ENCODE data around the gene MRPL42. TPM values are rescaled to one million over a fixed set of nuclear protein-coding genes. Genes with fewer than 3 reads are reported as not detected.
"Not testable (repeated sequence)": the region's sequence is repeated elsewhere in the genome, so short reads cannot be mapped to it uniquely, and the experiment has no call there.

MRPL42 gene
- total and polyA plus RNA-seq, 10 donors: 17.9 to 56.8 (median 44.2) TPM

GRCh38 chr12:93550748-93551611 is 83.7 kb downstream of the MRPL42 start:
- H3K27ac ChIP-seq: no peak overlapping the region
- intact Hi-C loops (cut with DNase I; ENCODE audit: low total_unique reads): no loop called here
- no peaks in the 10 kb centered on the region for H3K4me1 ChIP-seq
- H3K4me3 ChIP-seq: no peak overlapping the region
- TF ChIP-seq POLR2A (IDR thresholded peaks at IDR 0.05) (no peak), POLR2AphosphoS5 (IDR thresholded peaks at IDR 0.05) (no peak), CTCF (IDR thresholded peaks at IDR 0.05 in 8 of 11, conservative IDR thresholded peaks at IDR 0.05 in 3 of 11) (no peak)
- no peaks in the 10 kb centered on the region for H3K36me3 ChIP-seq
- no peaks in the 10 kb centered on the region for H3K9me3 ChIP-seq
- 78 to 90% (median 86%) methylated on average over 11 of the region's 11 CpGs for WGBS, 5 donors
- H3K27me3 ChIP-seq (replicated peaks in 1 of 7): no peaks in the 10 kb centered on the region
- DNase-seq: no peak

GRCh38 chr12:93552427-93552826 is 85.1 kb downstream of the MRPL42 start:
- WGBS, 5 donors: 77 to 89% (median 80%) methylated on average over 4 of the region's 4 CpGs
- intact Hi-C loops (cut with DNase I; ENCODE audit: low total_unique reads): no loop called here
- no peak for DNase-seq
- Histone ChIP-seq H3K27ac (no peak overlapping the region), H3K27me3 (replicated peaks in 1 of 7) (no peaks in the 10 kb centered on the region), H3K36me3 (no peaks in the 10 kb centered on the region), H3K9me3 (peaks cover 0 to 2% (median 0%) of the 10 kb centered on the region in 8 donors), H3K4me1 (no peaks in the 10 kb centered on the region), H3K4me3 (no peak overlapping the region)
- TF ChIP-seq POLR2AphosphoS5 (IDR thresholded peaks at IDR 0.05): no peak
- no peak for TF ChIP-seq CTCF (IDR thresholded peaks at IDR 0.05 in 8 of 11, conservative IDR thresholded peaks at IDR 0.05 in 3 of 11)

GRCh38 chr12:93557879-93558278 is 90.6 kb downstream of the MRPL42 start:
- intact Hi-C loops (cut with DNase I; ENCODE audit: low total_unique reads); DNase-seq; H3K4me3 ChIP-seq; H3K27me3 ChIP-seq (replicated peaks in 1 of 7); H3K27ac ChIP-seq; H3K36me3 ChIP-seq; H3K4me1 ChIP-seq: not testable (repeated sequence)
- peaks cover 3 to 31% (median 20%) of the 10 kb centered on the region in 8 donors for H3K9me3 ChIP-seq

- peaks cover 3 to 31% (median 20%) of the 10 kb centered on the region in 8 donors for H3K9me3 ChIP-seq
- H3K27ac ChIP-seq; intact Hi-C loops (cut with DNase I; ENCODE audit: low total_unique reads); H3K36me3 ChIP-seq; H3K27me3 ChIP-seq (replicated peaks in 1 of 7); DNase-seq; H3K4me1 ChIP-seq; H3K4me3 ChIP-seq: not testable (repeated sequence)
- WGBS, 5 donors: 81 to 97% (median 90%) methylated on average over 1 of the region's 1 CpG
These were observed 91.4 kb downstream of the MRPL42 start for GRCh38 chr12:93558685-93559084.

GRCh38 chr12:93563807-93564538 is 96.7 kb downstream of the MRPL42 start:
- intact Hi-C loops (cut with DNase I; ENCODE audit: low total_unique reads): no loop called here
- Histone ChIP-seq H3K27me3 (replicated peaks in 1 of 7) (peaks cover 0 to 5% (median 0%) of the 10 kb centered on the region in 7 donors), H3K9me3 (peaks cover under 1 to 13% (median 6%) of the 10 kb centered on the region in 8 donors), H3K4me3 (no peak overlapping the region), H3K27ac (no peak overlapping the region), H3K36me3 (peaks cover 0 to 11% (median 0%) of the 10 kb centered on the region in 6 donors), H3K4me1 (peaks cover 0 to 2% (median 0%) of the 10 kb centered on the region in 6 donors)
- TF ChIP-seq CTCF (IDR thresholded peaks at IDR 0.05 in 8 of 11, conservative IDR thresholded peaks at IDR 0.05 in 3 of 11) (no peak), POLR2AphosphoS5 (IDR thresholded peaks at IDR 0.05) (no peak), POLR2A (IDR thresholded peaks at IDR 0.05) (no peak)
- no peak for DNase-seq
- 63 to 78% (median 70%) methylated on average over 6 of the region's 6 CpGs for WGBS, 5 donors
